ENCODE data around the gene CASP7.

CASP7 gene

GRCh38 chr10:113712755-113713639 is 33.3 kb downstream of the CASP7 start:
- DNase-seq = no peak
- TF ChIP-seq POLR2A (IDR thresholded peaks at IDR 0.05; ENCODE audit: low read length) (no peak), GATA1 (IDR thresholded peaks at IDR 0.05; ENCODE audit: low read depth, low read length) (no peak)

GRCh38 chr10:113713640-113713982 is 33.9 kb downstream of the CASP7 start:
- no peak for TF ChIP-seq GATA1 (IDR thresholded peaks at IDR 0.05; ENCODE audit: low read depth, low read length)
- no peak for TF ChIP-seq POLR2A (IDR thresholded peaks at IDR 0.05; ENCODE audit: low read length)
- DNase-seq = no peak

DNA sequence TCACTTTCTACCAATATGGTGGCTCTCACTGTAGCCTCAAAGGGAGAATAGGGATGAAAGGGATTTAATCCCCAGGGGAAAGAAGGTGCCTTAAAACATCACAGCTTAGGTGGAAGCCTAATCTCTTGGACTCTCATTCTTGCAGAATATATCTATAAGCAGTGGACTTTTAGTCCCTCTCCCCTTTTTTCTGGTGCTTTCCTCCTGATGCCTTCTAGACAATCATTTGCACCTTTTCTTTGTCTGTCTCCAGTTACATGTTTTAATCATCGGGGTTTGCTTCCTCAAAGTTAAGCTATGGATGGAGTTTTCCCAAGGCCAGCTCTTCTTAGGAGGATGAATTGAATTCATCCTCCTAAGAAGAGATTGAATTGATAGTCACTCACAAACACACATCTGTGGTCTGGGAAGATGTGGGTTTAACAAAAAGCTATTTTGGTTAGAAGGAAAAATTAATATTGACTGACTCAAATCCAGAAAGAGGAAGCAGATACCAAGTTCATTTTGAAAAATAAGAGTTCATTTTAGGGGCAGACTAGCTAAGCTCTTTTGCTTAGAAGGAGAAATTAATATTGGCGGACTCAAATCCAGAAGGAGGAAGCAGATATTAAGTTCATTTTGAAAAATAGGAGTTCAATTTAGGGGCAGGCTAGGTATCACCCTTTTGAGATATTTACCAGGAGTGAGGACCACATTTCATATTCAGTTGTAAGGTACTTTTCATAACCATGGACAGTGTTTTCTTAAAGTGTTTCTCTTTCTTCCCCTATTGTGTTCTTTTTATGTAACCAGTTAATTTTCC is 36.6 kb downstream of the CASP7 start:
- DNase-seq = no peak
- TF ChIP-seq POLR2A (IDR thresholded peaks at IDR 0.05; ENCODE audit: low read length) = no peak
- no peak for TF ChIP-seq GATA1 (IDR thresholded peaks at IDR 0.05; ENCODE audit: low read depth, low read length)

DNA sequence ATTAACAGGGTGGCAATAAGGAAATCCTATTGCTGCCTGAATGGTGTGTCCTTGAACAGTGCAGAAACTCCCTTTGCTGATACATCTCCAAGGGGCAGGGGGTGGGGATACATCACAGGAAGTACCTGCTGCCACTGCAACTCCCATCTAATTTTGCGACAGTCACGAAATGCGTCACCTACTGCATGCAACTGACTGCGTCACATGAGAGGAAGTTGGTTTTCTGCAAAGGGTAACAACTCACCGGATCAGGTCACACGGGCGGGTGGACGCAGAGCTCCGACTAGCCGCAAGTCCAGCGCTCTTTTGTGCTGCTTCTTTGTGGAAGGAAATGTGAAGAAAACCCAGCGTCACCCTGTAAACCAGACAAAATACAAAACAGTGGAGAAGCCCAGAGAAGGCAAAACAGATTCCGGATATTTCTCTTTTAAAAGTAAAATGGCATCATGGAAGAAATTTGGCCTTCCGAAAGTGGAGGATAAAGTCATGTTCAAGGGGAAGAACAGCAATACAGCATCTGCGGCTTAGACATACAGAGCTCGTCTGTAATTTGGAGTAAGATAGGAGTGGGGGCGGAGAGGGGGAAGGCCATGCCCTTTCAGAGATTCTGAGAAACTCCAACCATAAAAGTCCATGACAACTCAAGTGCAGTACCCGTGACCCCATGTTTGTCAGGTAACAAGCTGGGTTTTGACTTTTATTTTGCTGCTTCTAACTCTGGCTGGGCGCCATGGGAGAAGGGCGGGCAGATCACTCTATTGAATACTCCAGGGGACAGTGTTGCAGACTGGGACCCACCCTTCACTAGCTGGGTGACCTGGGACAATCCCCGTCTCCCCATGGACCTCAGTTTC is 39.5 kb downstream of the CASP7 start:
- DNase-seq = no peak

GRCh38 chr10:113720386-113720785 is 40.7 kb downstream of the CASP7 start:
- no peak for TF ChIP-seq POLR2A (IDR thresholded peaks at IDR 0.05; ENCODE audit: low read length)
- TF ChIP-seq GATA1 (IDR thresholded peaks at IDR 0.05; ENCODE audit: low read depth, low read length) = no peak
- no peak for DNase-seq

More for the DNA sequence above, 39.5 kb downstream of the CASP7 start:
- no peak for TF ChIP-seq POLR2A (IDR thresholded peaks at IDR 0.05; ENCODE audit: low read length)
- no peak for TF ChIP-seq GATA1 (IDR thresholded peaks at IDR 0.05; ENCODE audit: low read depth, low read length)

GRCh38 chr10:113732160-113732881 is 52.6 kb downstream of the CASP7 start:
- no peak for TF ChIP-seq POLR2A (IDR thresholded peaks at IDR 0.05; ENCODE audit: low read length)
- no peak for TF ChIP-seq GATA1 (IDR thresholded peaks at IDR 0.05; ENCODE audit: low read depth, low read length)
- DNase-seq = no peak

- TF ChIP-seq POLR2A (IDR thresholded peaks at IDR 0.05; ENCODE audit: low read length) (no peak), GATA1 (IDR thresholded peaks at IDR 0.05; ENCODE audit: low read depth, low read length) (no peak)
- no peak for DNase-seq
These were observed 53.3 kb downstream of the CASP7 start for GRCh38 chr10:113732966-113733365.

GRCh38 chr10:113733635-113734034 is 53.9 kb downstream of the CASP7 start:
- TF ChIP-seq POLR2A (IDR thresholded peaks at IDR 0.05; ENCODE audit: low read length) (no peak), GATA1 (IDR thresholded peaks at IDR 0.05; ENCODE audit: low read depth, low read length) (no peak)
- no peak for DNase-seq

DNA sequence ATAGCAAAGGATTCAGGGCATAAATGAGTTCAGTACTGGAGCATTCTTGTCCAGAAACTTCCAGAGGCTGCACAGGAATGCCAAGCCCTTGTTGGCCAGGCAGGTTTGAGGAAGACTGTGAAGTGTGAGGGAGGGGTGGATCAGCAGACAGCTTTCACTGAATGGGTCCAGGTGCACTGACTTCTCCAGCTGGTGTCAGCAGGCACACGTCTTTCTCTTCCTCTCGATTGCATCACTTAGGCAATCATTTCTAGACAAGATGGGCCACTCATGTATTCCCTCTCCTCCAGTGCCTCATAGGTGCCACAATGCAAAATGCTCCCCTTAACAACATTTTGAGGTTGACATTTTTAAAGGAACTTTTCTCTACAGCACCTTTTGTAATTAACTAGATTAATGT is 56.2 kb downstream of the CASP7 start:
- TF ChIP-seq GATA1 (IDR thresholded peaks at IDR 0.05; ENCODE audit: low read depth, low read length) (no peak), POLR2A (IDR thresholded peaks at IDR 0.05; ENCODE audit: low read length) (no peak)
- DNase-seq = no peak

- no peak for DNase-seq
- TF ChIP-seq GATA1 (IDR thresholded peaks at IDR 0.05; ENCODE audit: low read depth, low read length) = no peak
These were observed 56.9 kb downstream of the CASP7 start for GRCh38 chr10:113736576-113736975.

DNA sequence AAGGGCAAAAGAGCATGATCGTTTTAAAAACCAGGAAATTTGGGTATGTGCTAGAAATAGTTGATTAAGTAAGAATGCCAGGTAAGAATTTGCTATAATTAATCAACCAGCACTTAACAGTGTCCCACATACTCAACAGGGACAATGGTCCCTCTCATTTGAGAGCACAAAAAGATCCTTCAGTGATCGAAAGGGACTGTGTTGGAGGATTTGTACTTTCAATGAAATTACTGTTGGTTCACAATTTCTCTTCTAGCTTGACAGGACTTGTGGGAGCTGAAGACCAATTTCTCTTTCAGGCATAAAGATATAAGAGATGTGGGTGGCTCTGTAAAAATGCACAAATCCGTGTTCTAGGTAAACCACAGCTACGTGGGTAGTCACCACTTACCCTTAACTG is 59.3 kb downstream of the CASP7 start:
- TF ChIP-seq GATA1 (IDR thresholded peaks at IDR 0.05; ENCODE audit: low read depth, low read length) (no peak), POLR2A (IDR thresholded peaks at IDR 0.05; ENCODE audit: low read length) (no peak)
- DNase-seq = no peak

- DNase-seq = no peak
These were observed 59.9 kb downstream of the CASP7 start for GRCh38 chr10:113739577-113739976.

GRCh38 chr10:113740850-113741249 is 61.1 kb downstream of the CASP7 start:
- DNase-seq = no peak
- TF ChIP-seq POLR2A (IDR thresholded peaks at IDR 0.05; ENCODE audit: low read length) = no peak
- no peak for TF ChIP-seq GATA1 (IDR thresholded peaks at IDR 0.05; ENCODE audit: low read depth, low read length)

More at GRCh38 chr10:113739577-113739976, 59.9 kb downstream of the CASP7 start:
- no peak for TF ChIP-seq GATA1 (IDR thresholded peaks at IDR 0.05; ENCODE audit: low read depth, low read length)
- TF ChIP-seq POLR2A (IDR thresholded peaks at IDR 0.05; ENCODE audit: low read length) = no peak
